Activated naive CD8-positive, alpha-beta T cell treated with anti-CD3 and anti-CD28 coated beads, Interleukin-2, amount 50 U/mL, for 16 hours (primary cell): ENCODE results near the gene ELOF1.
A peak's percentile ranks its signal among the peaks of the same experiment; 100 is the strongest.

Source experiments
- DNase-seq: peaks from one replicate; pipeline ENCODE4 v3.0.0-alpha.2; 2020; ENCODE audit warnings: low read depth, low spot score

The ELOF1 gene

DNA sequence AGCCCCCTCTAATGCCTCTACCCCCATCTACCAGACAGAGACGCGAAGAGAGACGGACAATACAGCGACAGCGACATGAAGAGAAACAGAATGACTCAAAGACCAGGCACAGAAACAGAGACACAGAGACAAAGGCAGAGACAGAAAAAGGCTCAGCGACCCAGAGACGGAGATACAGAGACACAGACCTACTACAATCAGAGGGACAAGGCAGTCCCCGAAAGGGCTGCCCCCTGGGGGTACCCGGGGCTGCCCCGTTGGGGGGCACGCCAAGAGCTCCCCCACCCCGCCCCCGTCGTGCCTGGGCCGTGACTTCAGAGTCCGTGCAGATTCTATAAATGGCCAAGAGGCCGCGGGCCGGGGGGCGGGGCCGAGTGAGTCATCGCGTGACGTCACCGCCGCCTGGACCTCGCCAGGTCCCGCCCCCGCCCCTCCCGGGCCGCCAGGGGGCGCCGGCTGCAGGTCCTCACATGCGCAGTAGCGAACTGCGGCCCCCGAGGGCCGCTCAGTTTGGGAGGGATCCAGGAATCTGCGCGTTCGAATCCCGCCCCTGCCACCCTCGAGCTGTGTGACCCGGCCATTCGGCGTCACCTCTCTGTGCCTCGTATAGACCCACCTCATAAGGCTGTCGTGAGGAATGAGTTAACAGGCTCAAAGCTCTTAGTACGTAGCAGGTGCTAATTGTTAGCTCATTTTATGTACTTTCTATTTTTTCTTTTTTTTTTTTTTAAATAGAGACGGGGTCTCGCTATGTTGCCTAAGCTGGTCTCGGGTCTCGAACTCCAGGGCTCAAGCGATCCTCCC lies 23.0 kb downstream of the ELOF1 start:
- DNase-seq = peak; percentile 74

DNA sequence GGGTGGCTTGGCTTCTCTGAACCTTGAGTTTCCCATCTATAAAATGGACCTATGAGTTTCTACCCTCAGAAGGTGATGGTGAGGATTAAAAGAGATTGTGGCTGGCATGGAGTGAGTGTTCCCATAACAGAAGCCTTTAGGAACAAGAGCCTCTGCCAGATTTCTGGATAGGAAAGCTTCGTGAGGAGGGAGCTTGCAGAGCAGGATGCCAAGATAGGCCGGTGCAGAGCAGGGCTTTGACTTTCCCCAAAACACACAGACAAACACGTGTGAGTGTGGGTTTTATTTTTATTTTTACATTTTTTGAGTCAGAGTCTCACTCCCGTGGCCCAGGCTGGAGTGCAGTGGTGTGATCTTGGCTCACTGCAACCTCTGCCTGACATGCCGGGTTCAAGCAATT lies 24.1 kb downstream of the ELOF1 start:
- DNase-seq = no peak

DNA sequence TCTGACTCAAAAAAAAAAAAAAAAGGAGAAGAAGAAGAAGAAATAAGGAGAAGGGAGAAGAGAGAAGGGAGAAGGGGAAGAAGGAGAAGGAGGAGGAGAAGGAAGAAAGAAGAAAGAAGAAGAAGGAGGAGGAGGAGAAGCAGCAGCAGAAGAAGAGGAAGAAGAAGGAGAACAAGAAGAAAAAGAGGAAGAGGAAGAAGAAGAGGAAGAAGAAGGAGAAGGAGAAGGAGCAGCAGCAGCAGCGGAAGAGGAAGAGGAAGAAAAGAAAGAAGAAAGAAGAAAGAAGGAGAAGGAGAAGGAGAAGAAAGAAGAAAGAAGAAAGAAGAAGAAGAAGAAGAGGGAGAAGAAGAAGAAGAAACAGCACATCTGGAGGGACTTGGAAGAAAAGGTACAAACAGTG lies 24.5 kb downstream of the ELOF1 start:
- DNase-seq = no peak

DNA sequence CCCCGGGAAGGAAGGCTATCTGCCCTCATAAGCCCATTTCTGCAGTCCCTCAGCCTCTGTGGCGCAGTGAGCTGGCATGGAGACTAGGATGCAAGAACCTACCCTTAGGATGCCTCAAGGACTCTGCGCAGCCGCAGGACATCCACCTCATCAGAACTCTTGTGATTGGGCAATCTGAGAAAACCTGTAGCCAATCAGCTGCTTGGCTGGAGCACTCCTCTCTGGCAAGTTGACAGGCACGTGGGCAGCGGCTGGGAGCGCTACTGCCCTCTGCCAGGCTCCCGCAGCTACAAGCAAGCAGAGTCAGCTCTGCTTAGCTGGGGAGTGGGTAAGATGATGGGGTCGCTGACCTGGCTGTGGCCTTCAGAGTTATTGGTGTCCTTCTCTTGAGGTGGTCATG lies 28.6 kb downstream of the ELOF1 start:
- DNase-seq = no peak

- peak; percentile 88 for DNase-seq
These were observed 30.3 kb downstream of the ELOF1 start, which contains the start of gene ECSIT for GRCh38 chr19:11528551-11529341. ECSIT (minus strand) TSS chr19:11529134; CDS start chr19:11519170, 9,964 bp downstream.

DNA sequence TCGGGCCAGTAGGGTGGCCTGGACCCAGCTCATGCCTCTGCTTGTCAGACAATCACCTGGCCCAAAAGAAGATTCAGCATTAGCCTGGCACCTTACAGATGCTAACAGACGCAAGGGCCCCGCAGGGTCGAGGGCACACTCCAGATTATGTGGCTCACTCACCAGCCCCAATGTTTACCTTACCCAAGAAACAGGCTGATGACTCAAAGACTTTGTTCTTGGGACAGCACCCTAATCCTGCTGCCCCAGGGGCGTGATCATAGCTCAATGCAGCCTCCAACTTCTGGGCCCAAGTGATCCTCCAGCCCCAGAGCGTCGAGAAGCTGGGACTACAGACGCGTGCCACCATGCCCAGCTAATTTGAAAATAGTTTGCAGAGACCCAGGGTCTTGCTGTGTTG lies 39.9 kb downstream of the ELOF1 start:
- DNase-seq = no peak

DNA sequence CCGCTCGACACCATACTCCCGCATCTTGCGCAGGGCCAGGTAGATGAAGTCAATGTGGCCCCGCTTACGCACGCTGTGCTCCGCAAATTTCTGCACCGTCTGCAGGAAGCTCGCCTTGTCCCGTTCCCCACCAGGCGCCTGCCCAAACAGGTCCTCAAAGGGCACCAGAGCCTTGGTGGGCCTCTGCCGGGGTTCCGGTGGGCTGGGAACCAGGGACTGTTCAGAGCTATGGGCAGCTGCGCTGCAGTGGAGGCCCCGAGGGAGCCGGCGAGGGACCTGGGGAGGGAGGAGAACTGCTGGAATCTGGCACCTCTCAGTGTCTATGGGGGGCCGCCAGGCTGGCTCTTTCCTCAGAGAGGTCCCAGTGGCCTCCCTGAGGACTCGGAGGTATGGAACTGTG lies 45.1 kb downstream of the ELOF1 start:
- no peak for DNase-seq

DNA sequence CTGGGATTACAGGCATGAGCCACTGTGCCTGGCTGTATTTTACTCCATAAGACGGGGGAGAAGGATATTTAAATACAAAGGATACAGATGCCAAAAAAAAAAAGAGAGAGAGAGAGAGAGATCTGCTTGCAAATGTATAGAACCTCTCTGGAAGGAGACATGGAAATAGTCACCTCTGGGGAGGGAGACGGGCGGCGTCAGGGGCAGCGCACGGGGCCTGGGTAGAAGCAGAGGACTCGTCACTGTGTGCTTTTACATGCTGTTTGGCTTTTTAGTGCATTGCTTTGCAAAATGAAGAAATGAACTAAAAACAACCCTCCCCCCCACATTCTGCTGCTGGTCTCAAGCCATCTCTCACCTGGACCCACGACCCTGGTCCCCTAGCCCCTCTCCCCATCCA lies 48.6 kb downstream of the ELOF1 start:
- no peak for DNase-seq

- DNase-seq = no peak
These were observed 51.5 kb downstream of the ELOF1 start for GRCh38 chr19:11507370-11508078.

GRCh38 chr19:11506967-11507366 lies 52.1 kb downstream of the ELOF1 start:
- DNase-seq = no peak

GRCh38 chr19:11506101-11506555 lies 52.9 kb downstream of the ELOF1 start:
- no peak for DNase-seq

DNA sequence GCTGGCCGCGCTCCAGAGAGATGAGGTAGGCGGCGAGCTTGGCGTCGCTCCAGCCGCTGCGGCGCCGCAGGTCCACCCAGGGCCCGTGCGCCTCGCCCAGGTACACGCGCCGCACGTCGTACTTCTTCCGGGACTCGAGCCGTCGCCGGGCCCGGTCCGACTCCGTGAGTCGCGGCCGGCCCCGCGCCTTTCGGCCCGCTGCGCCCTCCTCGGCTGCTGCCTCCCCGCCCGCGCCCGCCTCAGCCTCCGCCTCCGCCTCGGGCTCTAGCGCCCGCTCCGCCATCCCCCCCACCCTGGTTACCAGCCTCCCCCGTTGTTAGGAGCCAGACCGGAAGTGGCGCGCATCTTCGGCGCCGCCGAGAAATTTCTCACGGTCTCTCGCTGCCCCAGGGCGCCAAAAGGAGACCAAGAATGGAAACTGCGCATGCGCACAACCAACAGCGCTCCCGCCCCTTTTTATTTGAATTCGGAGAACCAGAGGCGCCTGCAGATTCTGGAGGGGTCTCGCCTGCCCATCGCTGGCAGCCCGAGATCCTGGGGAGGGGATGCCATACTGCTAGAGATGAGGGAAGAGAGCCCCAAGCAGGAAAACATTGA lies 53.4 kb downstream of the ELOF1 start, which contains the start of gene ZNF653:
Gene ZNF653, minus strand, starts transcription at position 336 of the 597 bp plus-strand sequence. Its CDS starts 53 bp downstream, at position 283.
- peak; percentile 90 for DNase-seq

DNA sequence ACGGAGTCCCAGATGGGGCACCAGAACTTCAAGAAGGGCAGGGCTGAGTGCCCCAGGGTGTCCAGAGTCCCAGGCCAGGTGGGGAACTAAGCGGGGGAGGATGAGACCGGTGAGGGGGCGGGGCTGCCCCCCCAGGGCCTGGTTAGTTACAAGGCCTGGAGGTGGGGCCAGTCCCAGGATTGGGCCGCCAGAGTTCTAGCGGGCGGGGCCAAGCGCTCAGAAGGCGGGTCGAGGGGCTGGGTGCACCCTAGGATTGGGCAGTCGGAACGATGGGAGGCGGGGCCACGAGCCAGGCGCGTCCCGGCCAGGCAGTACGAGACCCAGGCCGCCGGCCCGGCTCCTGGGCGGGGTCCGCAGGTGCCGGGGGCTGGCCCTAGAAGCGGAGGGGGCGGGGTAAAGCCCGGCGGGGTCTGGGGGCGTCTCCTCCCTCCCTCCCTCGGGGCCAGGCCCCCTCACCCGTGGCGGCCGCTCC lies 54.0 kb downstream of the ELOF1 start:
- DNase-seq = peak; percentile 95

DNA sequence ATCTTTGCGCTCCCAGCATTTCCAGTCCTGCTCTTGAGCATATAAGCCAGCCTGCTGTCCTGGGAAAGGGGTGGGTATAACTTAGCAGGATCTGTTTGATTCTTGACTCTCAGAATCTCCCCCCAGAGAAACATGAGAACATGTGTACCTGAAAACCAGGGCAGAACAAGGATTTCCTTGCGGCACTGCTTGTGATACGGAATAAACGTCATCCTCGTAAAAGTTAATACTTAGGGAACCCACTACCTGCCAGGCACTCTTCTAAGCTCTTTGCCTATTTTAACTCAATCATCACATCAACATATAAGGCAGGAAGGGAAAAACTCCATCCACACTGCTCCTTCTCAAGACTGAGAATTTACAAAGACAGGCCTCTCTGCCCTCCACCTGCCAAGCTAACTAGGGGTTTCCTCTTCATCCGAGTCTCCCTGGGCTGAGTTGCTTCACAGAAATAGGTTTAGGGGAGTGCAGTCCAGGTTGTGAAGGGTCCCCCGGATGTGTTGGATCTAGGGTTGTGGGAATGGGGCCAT lies 54.5 kb downstream of the ELOF1 start:
- DNase-seq = no peak
